ENCODE data around the gene FAM169A.
"Not testable (repeated sequence)": the region's sequence is repeated elsewhere in the genome, so short reads cannot be mapped to it uniquely, and the experiment has no call there.

Gene FAM169A

DNA sequence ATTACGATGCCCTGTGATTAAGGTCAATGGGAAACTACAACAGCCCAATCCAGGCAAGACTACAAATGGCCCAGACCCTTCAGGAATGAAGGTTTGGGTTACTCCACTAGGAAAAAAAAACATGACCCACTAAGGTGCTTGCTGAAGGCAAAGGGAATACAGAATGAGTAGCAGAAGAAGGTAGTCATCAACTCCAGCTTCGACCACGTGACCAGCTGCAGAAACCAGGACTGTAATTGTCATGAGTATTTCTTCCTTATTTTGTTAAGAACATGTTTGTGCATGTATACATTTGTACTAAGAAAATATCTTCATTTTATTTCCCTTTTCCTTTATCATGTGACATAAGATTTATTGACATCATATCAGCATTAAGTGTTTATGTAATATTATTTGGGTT lies 74.5 kb downstream of the FAM169A start:
- not testable (repeated sequence) for DNase-seq

DNA sequence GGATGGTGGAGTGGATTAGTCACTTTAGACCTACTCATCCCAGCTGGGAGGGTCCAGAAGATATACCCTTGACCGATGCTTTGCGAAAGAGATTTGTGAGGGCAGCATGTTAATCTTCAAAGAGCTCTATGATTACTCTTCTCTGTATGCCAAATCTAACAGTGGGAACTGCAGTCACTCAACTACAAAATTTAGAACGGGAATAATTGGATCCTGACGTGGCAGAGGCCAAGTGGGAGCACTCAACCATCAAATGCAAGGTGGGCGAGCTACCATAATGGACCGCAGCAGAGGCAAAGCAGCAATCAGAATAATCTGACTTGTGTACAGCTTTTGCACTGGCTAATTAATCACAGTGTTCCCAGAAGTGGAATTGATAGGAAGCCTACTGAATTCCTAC lies 78.8 kb downstream of the FAM169A start:
- no peak for DNase-seq

DNA sequence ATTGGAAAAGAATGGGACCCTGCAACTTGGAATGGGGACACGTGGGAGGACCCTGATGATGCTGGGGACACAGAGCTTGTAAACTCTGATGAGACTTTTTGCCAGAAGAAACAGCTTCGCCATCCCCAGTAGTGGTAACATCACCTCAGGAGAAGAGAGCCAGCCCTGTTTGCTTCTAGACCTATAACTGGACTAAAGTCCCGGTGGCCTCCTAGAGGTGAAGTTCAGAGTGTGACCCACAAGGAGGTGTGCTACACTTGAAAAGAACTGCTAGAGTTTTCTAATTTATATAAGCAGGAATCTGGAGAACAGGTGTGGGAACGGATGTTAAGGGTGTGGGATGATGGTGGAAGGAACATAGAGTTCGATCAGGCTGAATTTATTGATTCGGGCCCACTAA lies 79.3 kb downstream of the FAM169A start:
- DNase-seq, result no peak

DNA sequence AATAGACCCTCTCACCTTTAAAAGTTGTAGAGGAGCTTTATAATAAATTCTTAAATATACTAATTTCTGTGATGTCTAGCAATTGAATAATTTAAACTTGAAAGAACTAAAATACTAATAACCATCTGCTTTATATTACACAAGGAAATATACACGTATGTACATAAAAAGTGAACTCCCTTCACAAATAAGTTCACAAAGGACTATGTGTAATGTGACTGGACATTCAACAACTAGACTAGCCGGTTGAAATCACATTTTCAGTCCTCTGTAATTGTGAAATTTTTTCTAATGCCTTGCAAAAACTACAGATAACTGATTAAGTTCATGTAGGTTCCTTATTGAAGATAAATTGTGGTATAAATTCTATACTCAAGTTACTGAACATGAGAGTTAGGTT lies 87.6 kb downstream of the FAM169A start:
- no peak for DNase-seq

DNA sequence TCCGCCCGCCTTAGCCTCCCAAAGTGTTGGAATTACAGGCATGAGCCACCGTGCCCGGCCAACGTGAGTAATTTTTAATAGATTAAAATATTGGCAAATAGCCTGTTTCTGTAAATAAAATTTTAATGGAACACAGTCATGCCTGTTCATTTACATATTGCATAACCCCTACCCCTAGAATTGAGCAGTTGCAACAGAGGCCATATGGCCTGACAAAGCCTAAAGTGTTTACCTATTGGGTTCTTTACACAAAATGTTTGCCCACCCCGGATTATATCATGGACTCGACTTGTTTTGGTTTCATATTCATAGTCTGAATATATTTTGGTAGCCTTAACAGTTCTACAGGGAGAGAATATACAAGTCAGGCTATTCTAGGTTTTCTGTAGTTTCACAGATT lies 93.8 kb downstream of the FAM169A start:
- DNase-seq, result no peak

DNA sequence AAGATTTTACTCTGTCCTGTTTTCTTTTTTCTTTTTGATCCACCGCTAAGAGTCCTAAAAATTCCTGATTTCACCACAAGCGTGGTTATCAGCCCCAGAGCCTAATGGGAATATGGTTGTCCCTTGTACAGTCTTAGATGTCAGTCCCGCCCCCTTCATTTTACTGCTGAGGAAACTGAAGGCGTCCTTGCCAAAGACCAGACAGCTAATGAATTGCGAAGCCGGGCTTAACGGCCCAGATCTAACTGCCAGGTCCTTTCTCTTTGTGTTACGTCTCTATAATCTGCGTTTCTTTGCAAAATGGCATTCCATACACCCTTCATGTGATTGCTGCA lies 98.6 kb downstream of the FAM169A start:
- no peak for DNase-seq

DNA sequence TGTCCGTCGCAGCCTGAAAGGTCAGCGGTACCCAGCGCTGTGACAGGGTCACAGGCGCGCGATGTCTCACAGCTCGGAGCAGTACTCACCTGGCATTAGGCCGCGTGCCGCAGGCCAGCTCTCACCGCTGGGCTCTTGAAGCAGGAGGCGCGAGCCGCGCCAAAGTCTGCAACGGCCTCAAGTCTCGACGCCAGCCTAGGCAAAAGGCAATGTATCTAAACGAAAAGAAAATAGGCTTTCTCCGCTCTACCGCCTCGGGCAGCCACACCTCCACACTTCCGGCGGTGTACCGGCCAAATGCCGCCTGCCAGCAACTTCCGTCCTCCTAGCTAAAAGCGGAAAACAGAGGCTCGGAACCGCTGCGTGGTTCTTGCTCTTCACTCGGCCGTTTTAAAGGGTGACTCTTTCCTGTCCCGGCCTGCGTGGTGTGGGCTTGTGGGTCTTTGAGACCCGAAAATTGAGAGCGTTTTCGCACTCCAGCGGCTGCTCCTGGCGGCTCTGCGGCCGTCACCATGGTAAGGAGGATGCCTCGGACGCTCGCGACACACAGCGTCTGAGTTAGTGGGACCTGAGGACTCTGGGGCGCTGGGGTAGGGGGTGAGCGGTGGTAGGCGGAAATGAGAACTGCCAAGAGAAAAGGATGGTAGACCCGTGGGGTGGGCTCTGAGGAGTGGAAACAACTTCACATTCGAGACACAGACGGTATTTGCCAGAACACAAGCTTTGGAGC lies 99.2 kb downstream of the FAM169A start, which contains the start of the genes GFM2 and NSA2:
TSS of gene GFM2 (minus strand) at position 269 of the 730 bp plus-strand sequence. CDS start 3,375 bp downstream, outside the sequence.
TSS of gene NSA2 (plus strand) at position 401 of the 730 bp plus-strand sequence. CDS start at position 513, 112 bp downstream.
- DNase-seq, result peak; percentile 89

DNA sequence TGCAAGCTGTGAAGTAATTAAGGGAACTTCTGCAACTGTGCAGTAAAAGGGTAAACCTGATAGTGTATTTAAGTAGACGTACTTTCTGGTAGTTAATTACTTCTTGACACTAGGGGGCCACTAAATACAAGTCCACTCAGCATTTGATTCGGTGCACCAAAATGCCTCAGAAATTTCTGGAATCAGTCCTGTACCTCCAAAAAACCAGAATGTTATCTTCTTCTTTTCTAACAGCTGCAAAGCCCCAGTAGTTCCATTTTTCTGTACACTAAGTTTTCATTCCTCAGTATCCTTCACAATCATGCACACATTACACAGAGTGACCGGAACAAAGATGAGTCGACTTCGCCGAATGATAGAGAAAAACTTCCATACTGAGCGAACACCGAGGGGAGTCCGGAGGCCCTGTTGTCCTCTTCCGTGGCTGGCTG lies 99.8 kb downstream of the FAM169A start:
- no peak for DNase-seq

DNA sequence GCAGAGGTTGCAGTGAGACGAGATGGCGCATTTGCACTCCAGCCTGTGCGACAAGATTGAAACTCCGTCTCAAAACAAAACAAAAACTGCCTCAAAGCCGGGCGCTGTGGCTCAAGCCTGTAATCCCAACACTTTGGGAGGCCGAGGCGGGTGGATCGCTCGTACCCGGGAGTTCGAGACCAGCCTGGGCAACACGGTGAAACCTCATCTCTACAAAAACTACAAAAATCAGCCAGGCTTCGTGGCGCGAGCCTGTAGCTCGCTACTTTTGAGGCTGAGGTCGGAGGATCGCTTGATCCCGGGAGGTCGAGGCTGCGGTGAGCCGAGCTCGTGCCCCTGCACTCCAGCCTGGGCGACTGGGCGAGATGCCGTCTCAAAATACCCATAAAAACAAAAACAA lies 100.3 kb downstream of the FAM169A start:
- no peak for DNase-seq

DNA sequence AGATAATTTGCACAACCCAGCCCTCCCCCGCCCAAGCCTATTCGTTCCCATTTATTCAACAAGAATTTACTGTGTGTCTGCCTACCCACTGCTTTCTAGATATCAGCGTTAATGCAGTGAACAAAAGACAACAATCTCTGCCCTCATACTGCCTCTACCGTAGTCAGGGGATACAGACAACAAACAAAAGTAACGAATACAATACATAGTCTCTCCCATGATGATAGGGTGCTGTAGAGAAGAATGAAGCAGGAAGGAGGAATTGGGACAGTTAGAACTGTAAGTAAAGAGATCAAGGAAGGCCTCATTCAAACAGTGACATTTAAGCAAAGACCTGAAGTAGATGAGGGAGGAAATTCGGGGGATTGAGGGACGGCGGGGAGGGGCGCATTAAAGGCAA lies 101.0 kb downstream of the FAM169A start:
- DNase-seq, result no peak

DNA sequence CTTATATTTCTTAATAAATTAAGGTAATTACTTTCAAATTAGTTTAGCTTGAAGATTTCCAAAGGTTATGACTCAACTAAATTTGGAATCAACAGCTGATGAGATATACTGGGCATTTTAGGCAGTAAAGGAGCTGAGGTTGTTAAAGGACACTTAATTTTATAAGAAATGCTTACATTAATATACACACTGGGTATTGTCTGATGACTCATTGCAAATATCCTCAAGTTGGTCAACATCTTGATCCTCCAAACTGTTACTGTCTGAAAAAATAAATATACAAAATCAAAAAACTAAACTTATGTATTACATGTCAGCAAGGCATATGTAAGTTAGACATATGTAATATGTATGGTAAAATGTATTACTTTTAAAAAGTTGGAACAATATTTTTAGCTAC lies 102.7 kb downstream of the FAM169A start:
- no peak for DNase-seq

DNA sequence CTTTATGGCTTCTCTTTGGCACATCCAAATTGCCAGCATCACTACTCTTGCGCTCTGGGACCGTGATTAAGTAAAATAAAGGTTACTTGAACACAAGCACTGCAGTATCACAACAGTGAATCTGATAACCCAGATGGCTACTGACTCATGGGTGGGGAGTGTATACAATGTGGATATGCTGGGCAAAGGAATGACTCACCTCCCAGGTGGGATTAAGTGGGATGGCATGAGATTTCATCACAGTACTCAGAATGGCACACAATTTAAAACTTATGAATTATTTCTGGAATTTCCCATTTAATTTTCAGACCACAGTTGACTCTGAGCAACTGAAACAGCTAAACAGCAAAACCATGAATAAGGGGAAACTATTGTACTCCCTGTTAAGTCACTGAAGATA lies 103.6 kb downstream of the FAM169A start:
- no peak for DNase-seq

DNA sequence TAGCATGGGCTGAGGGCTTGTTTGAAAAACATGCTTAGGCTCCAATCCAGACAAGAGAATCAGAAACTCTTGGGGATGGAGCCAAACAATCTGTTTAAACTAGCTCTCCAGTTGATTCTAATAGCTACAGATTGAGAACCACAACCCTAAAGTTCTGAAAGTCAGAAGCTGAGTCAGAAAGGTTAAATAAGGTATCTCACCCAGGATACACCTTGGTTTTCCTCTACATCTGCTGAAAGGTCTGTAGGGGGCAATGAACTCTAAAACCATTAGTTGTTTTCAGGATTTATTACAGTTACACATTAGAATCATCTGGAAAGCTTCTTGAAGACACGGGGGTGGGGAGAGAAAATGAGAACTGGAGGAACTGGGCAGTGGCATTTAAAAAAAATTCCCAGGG lies 104.9 kb downstream of the FAM169A start:
- DNase-seq, result no peak

DNA sequence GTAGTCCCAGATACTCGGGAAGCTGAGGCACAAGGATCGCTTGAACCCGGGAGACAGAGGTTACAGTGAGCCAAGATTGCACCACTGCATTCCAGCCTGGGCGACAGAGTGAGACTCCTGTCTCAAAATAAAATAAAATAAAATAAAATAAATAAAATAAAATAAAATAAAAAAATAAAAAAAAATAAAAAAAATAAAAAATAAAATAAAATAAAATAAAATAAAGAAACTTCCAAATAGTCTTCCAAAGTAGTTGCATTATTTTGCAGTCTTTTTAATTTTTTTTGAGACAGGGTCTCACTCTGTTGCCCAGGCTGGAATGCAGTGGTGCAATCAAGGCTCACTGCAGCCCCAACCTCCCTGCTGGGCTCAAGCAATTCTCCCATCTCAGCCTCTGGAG lies 117.4 kb downstream of the FAM169A start:
- not testable (repeated sequence) for DNase-seq

DNA sequence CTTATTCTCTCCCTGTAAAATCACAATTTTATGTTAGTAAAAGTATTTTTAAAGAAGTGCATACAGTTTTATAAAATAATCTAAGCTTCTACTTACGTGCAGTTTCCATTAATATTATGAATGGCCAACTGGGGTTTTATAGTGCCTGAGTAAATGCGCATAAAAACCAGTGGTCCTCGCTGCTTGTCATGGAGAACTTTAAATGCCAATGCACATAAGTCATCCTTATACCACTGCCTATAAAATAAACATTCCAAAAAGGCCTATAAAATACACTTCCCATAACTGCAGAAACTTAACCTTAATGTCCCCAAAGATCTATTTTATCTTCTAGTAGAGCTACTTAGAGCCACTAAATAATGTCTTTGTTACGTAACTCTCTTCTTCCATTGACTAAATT lies 127.8 kb downstream of the FAM169A start:
- no peak for DNase-seq

DNA sequence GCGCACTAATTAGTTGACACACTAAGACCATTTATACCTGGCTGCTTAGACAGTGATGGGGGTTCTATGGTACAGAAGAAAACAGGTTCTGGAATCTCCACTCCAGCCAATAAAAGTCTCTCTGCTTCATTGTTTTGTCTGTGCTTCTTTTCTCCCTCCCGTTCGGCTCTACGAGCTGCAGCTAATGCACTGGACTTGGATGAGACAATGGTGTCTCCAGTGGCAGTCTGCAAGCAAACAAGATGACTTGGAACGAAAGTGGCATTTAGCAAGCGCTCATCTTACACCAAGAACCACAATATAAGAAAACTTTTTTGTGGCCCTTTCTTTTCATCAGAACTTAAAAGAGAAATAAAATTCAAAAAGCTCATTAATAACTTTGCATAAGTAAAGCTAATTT lies 129.4 kb downstream of the FAM169A start:
- DNase-seq, result no peak

Data from activated CD4-positive, CD25-positive, alpha-beta regulatory T cell treated with anti-CD3 and anti-CD28 coated beads, Interleukin-2, amount 50 U/mL, for 72 hours (primary cell).